Activated CD4-positive, alpha-beta T cell treated with anti-CD3 and anti-CD28 coated beads, Interleukin-2, amount 50 U/mL, for 24 hours (primary cell): ENCODE measurements around the gene ODF2.
A peak's percentile ranks its signal among the peaks of the same experiment; 100 is the strongest.
"Not testable (repeated sequence)": the region's sequence is repeated elsewhere in the genome, so short reads cannot be mapped to it uniquely, and the experiment has no call there.

ENCODE experiments used
- DNase-seq, 2 donors: peaks; one replicate each; pipeline ENCODE4 v3.0.0-alpha.2; 2020; ENCODE audit warnings: low read depth in 1 of 2, low spot score in 1 of 2

ODF2 gene

GRCh38 chr9:128455849-128456612, at the start of gene ODF2:
Gene ODF2, plus strand, starts transcription at chr9:128456006. Its CDS starts 86 bp downstream, at chr9:128456092.
- DNase-seq = peak; percentile 96 to 98

DNA sequence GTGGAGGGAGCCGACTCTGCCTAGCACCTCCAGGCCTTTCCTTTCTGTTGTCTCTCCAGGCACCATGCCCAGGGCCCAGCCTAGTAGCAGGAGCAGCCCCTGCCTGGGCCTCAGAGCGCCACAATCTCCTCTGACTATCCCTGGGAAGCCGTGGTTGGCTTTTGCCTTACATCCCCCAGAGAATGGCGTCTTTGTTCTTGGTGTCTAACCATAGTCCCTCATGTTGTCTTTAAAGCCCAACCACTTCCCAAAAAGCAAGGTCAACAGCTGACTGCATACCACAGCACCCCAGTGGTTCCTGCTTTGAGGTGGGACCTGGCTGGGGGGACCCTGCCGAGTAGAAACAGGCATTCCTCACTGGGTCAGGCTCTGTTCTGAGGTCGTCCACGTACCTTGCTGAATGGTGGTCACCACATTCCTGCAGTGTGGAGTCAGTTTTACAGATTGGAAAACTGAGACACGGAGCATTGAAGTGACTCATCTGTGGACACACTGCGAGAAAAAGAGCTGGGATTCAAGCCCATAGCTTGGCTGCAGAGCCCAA, 48.9 kb upstream of the ODF2 start:
- no peak for DNase-seq

DNA sequence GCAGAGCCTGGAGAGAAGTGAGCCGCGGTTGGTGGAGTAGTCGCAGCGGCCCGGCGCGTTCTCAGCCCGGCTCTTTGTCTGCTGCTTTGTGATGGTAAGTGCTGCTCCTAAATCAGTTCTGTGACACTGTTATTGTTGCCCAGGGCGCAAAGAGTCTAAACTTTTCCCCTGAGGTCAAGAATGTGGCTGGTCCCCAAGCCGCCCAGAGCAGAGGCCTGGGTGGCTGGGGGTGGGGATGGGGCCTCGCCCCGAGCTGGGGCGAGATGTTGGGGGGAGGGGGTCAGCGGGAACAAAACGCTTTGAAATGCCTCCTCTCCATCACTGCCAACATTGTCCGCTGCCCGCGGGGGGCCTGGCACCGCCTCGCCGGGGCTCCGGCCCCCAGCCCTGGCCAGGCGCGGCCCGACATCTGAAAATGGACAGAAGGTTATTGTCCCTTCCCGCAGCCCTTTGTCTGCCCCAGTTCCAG, 46.8 kb upstream of the ODF2 start:
- no peak for DNase-seq

DNA sequence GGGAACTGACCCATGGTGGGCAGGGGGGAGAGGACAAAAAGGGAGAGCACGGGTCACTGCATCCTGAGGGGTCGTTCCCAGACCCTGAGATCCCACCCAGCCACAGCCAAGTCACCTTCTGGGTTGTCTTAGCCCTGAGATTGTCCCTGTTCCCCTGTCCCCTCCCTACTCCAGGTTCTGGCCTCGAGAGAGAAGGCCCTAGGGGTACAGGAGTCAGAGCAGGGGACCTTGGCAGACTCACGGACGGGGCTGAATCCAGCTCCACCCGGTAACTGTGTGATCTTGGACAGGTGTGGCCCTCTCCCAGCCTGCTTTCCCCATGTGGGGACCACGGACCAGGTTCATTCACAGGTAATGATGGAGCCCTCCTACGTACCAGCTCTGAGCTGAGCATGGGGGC, 46.4 kb upstream of the ODF2 start:
- no peak for DNase-seq

DNA sequence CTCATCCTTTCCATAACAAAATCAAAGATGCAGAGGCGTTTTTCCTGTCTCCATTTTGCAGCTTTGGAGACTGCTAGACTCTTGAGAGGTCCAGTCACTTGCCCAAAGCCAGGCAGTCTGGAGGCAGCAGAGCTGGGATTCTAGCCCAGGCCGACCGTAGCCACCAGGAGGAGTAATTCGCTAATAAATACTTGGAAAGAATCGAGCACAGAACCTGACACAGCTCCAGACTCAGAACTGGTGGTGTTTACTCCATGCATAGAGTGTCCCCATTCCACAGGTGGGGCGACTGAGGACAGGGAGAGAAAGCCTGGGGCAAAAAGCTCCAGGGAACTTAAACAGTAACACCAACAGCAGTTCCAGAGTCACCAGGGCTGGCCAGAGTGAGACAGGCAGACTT, 45.8 kb upstream of the ODF2 start:
- DNase-seq = no peak

DNA sequence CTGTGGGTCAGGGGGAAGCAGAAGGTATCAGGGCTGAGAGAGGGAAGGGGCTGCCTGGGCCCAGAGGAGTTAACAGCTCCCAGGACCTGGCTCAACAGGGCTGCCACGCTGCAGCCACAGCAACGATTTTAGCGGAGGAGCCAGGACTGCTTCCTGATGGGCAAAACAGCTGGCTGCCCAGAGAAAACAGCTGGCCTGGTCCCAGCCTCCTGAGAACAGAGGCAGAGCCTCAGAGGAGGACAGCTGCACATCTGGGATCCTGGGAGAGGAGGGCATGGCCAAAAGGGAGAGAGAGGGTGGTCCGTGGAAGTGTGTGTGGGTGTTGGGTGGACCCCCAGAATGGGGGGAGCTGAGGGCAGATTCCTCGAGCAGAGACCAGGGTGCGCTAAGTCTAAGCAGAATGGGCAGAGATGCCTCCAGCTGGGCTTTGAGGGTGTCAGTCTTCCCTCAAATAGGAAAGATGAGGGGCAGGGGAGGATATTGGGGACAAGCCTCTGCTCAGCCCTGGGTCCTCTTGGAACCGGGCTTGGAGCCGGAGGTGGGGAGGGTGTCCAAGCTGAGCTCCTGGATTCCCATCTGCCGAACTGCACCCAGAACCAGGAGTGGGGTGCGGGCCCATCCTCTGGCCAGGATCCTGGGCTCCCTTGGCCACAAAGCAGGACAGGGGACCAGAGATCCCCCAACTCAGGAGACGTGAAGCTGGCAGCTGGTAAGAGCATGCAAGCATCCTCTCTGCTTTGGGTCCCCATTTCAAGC, 44.3 kb upstream of the ODF2 start:
- DNase-seq = no peak

DNA sequence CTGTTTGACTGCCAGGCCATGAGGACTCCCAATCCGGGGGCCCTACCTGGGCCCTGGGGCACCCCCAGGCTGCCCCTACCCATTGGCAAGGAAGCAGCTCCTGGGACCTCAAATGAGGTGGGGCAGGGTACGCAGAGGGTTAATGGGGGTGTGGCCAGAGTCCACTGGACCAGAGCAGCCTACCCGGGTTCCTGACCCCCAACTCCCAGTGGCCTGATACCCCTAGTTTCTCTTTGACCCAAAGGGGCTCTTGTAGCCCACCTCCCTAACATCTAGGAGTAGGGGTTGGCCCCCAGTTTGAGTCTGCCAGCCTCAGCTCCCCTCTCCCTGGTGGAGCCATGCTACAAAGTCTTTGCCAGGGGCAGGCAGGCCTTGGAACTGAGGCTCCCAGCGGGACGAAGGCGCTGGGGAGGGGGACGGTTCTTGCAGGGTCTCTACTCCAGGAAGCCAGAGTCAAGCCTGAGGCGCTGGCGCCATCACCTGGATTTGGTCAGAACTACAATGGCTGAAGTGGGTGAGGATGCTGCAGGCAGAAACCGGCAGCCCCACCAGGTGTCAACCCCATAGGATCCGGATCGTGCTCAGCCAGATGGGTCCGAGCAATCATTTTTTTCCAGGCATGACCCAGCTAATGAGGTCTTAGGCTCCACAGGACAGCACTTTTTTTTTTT, 43.6 kb upstream of the ODF2 start:
- peak; percentile 16 to 25 for DNase-seq

DNA sequence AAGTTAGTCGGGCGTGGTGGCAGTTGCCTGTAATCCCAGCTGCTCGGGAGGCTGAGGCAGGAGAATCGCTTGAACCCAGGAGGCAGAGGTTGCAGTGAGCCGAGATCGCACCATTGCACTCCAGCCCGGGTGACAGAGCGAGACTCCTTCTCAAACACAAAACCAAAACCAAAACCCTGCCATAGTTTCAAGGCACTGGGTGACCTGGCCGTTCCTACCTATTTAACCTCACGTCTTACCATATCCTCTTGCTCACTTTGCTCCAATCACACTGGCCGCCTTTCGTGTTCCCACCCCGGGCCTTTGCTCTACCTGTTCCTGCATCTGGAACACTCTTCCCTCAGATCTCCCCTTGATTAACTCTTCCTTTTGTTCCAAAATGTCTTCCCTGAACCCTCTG, 42.1 kb upstream of the ODF2 start:
- DNase-seq = not testable (repeated sequence)

GRCh38 chr9:128414461-128414860, 41.3 kb upstream of the ODF2 start:
- no peak for DNase-seq

DNA sequence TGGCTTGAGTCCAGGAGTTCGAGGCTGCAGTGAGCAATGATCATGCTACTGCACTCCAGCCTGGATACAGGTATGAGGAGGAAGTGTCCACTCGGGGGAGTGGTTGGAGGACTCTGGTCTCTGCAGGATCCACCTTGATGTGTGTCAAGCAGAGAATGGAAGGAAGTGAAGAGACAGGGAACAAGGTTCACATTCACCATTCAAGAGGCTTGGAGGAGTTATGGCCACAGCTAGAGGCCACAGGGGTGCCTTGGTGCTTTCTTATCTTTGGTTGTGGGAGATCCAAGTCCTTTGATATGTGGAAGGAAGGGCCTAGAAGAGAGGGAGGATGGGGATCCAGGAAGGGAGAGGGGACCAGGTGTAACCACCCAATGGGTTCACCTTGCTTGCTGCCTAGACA, 40.5 kb upstream of the ODF2 start:
- DNase-seq = no peak

DNA sequence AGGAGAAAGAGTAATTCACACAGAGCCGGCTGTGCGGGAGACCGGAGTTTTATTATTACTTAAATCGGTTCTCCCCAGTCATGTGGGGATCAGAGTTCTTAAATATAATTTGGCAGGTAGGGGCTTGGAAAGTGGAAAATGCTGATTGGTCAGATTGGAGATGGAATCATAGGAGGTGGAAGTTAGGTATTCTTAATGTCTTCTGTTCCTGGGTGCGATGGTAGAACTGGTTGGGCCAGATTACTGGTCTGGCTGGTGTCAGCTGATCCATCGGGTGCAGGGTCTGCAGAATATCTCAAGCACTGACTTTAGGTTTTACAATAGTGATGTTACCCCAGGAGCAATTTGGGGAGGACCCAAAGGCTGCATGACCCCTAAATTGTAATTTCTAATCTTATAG, 39.8 kb upstream of the ODF2 start:
- DNase-seq = no peak

- no peak for DNase-seq
Measured at GRCh38 chr9:128416432-128417019, 39.3 kb upstream of the ODF2 start.

DNA sequence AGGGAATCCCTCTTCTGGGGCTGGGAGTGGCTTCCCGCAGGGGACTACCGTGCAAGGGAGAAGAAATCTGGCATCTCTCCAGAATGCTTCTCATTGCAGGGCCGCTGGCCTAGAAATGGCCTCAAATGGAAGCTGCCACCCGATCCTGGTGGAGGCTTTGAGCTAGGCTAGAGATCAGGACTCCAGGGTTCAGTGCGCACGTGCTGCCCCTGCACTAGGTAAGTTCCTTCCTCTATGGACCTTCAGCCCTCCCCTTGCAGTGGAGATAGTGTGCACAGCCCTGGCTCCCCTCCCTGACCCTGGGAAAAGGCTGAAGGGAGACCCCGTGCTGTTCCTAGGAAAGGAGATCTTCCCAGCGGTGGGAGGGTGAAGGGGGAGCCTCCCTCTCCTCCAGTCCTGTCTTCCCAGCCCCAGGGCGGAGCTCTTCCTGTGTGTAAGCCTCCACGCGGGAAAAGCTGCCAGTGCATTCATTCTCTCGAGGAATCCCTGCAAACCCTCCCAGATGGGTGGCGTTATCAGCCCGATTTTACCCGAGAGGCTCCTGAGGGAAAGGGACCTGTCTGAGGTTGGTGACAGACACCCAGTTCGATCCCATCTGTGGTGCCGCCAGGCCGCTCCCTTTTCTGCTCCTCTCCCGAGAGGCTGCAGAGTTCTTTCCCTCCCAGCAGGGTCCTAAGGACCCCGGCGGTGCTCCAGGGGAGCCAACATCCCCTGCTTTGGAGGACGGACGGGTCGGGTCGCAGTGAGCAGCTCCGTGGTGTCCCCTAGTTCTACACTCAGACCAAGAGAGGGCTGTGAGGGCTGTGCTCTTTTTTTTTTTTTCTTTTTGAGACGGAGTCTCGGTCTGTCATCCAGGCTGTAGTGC, 36.5 kb upstream of the ODF2 start:
- DNase-seq = no peak

- peak; percentile 9 to 22 for DNase-seq
Measured at GRCh38 chr9:128420060-128420650, 35.7 kb upstream of the ODF2 start.

- peak in 1 of 2 donors; percentile 11 for DNase-seq
Measured at GRCh38 chr9:128420651-128421481, 34.9 kb upstream of the ODF2 start, which contains the start of gene CERCAM. Gene CERCAM, plus strand, starts transcription at chr9:128420857. Its CDS starts 21 bp downstream, at chr9:128420878.

DNA sequence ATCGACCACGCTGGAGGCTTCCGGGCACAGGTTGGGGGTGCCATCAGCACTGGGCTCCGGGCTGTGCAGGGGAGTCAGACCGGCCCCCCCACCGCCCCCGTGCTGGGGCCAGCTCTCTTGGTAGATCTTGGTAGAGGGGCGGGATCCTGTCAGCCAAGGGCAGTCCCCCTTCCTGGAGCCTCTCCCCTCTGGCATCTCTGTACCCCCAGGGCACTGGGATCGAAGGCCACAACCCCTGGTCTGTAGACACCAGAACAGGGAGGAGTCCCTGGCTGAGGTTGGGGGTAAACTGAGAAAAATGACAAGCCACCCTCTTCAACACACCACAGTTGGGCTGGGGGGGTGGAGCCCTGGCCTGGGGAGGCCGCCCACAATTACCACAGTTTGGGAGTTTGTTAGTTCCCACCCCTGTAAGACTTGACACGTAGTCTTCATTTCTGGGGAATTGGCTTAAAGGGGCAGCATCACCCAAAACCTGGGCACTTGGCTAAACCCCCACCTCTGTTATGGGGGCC, 34.3 kb upstream of the ODF2 start:
- no peak for DNase-seq

DNA sequence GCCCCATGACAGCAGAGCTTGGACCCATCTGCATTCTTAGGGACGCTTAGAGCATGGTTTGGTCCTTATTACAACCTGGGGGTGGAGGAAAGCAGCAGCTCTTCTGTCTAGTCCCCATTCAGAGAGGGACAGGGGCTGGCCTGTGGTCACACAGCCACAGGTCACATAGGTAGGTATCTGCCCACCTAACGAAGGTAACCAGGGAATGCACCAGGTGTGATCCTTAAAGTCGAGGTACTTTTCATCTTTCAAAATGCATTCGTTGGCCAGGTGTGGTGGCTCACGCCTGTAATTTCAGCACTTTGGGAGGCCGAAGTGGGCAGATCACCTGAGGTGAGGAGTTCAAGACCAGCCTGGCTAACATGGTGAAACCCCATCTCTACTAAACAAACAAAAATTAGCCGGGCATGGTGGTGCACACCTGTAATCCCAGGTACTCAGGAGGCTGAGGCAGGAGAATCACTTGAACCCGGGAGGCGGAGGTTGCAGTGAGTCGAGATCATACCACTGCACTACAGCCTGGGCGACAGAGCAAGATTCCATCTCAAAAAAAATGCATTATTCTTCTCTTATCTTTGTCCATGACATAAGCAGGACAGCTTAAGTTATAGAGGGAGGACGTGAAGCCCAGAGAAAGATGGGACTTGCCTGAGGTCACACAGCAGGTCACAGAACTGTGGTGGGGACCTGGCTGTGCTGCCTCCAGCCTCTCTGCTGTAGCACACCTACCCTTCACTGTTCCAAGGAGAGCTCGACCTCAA, 33.6 kb upstream of the ODF2 start:
- DNase-seq = not testable (repeated sequence)

GRCh38 chr9:128422783-128423150, 33.0 kb upstream of the ODF2 start:
- no peak for DNase-seq
